H9 (cell line): ENCODE results near the gene KANSL3. TPM values are rescaled to one million over a fixed set of nuclear protein-coding genes. Genes with fewer than 3 reads are reported as not detected.

ENCODE experiments used
- DNase-seq: peaks from one replicate; pipeline ENCODE4 v3.0.0-alpha.2; 2017
- H2AFZ ChIP-seq: one replicate; pipeline ENCODE4 v1.6.1; 2013; ENCODE audit warnings: mild to moderate bottlenecking, low read length, control low read depth, moderate library complexity
- H2AK5ac ChIP-seq: 2 replicates; pipeline ENCODE4 v1.6.1; 2013; ENCODE audit warnings: low read length, control low read depth, mixed read lengths; ENCODE audit not compliant: insufficient read length
- H2BK120ac ChIP-seq: one replicate; pipeline ENCODE4 v1.6.1; 2013; ENCODE audit warnings: low read depth, mild to moderate bottlenecking, low read length, control low read depth, inconsistent platforms; ENCODE audit not compliant: poor library complexity, severe bottlenecking
- H2BK12ac ChIP-seq: 2 replicates; pipeline ENCODE4 v1.6.1; 2013; ENCODE audit warnings: low read length, control low read depth, mixed read lengths, low read depth; ENCODE audit not compliant: insufficient read length
- H2BK15ac ChIP-seq: 2 replicates; pipeline ENCODE4 v1.6.1; 2013; ENCODE audit warnings: low read depth, low read length, control low read depth
- H2BK20ac ChIP-seq: one replicate; pipeline ENCODE4 v1.6.1; 2013; ENCODE audit warnings: low read depth, mild to moderate bottlenecking, low read length, control low read depth, inconsistent platforms; ENCODE audit not compliant: poor library complexity, severe bottlenecking
- H2BK5ac ChIP-seq: 2 replicates; pipeline ENCODE4 v1.6.1; 2013; ENCODE audit warnings: low read length, control low read depth, mixed read lengths; ENCODE audit not compliant: insufficient read length
- H3K14ac ChIP-seq: 2 replicates; pipeline ENCODE4 v1.6.1; 2013; ENCODE audit warnings: low read length, control low read depth; ENCODE audit not compliant: insufficient read depth
- H3K18ac ChIP-seq: 2 replicates; pipeline ENCODE4 v1.6.1; 2013; ENCODE audit warnings: low read depth, mild to moderate bottlenecking, mixed read lengths, low read length, control low read depth; ENCODE audit not compliant: insufficient read length
- H3K23ac ChIP-seq: 2 replicates; pipeline ENCODE4 v1.6.1; 2013; ENCODE audit warnings: low read length, control low read depth, mixed read lengths, low read depth; ENCODE audit not compliant: insufficient read length
- H3K23me2 ChIP-seq: 2 replicates; pipeline ENCODE4 v1.6.1; 2013; ENCODE audit warnings: low read depth, mild to moderate bottlenecking, mixed read lengths, low read length, control low read depth; ENCODE audit not compliant: insufficient read length, poor library complexity, severe bottlenecking
- H3K27ac ChIP-seq: 2 replicates; pipeline ENCODE4 v1.5.1; 2013; ENCODE audit warnings: low read length, control low read depth, mixed read lengths, low read depth; ENCODE audit not compliant: insufficient read length
- H3K27me3 ChIP-seq: 2 replicates; pipeline ENCODE4 v1.6.1; 2013; ENCODE audit warnings: low read length, control low read depth, inconsistent platforms; ENCODE audit not compliant: insufficient read depth
- H3K4ac ChIP-seq: 2 replicates; pipeline ENCODE4 v1.6.1; 2013; ENCODE audit warnings: low read depth, mild to moderate bottlenecking, control low read depth, inconsistent platforms, low read length, moderate library complexity
- H3K4me1 ChIP-seq: 2 replicates; pipeline ENCODE4 v1.6.1; 2013; ENCODE audit warnings: low read length, control low read depth, inconsistent platforms; ENCODE audit not compliant: insufficient read depth
- H3K4me2 ChIP-seq: 2 replicates; pipeline ENCODE4 v1.6.1; 2013; ENCODE audit warnings: low read length, control low read depth, mixed read lengths; ENCODE audit not compliant: insufficient read length, insufficient read depth
- H3K56ac ChIP-seq: 2 replicates; pipeline ENCODE4 v1.6.1; 2013; ENCODE audit warnings: low read depth, mild to moderate bottlenecking, mixed read lengths, low read length, control low read depth; ENCODE audit not compliant: insufficient read length
- H3K79me1 ChIP-seq: 2 replicates; pipeline ENCODE4 v1.6.1; 2013; ENCODE audit warnings: low read depth, mild to moderate bottlenecking, moderate library complexity, low read length, control low read depth, inconsistent platforms; ENCODE audit not compliant: insufficient read depth, poor library complexity, severe bottlenecking
- H3K79me2 ChIP-seq: 2 replicates; pipeline ENCODE4 v1.6.1; 2013; ENCODE audit warnings: low read length, control low read depth, inconsistent platforms; ENCODE audit not compliant: insufficient read depth
- H3K9ac ChIP-seq: 2 replicates; pipeline ENCODE4 v1.6.1; 2013; ENCODE audit warnings: low read length, control low read depth, mixed read lengths; ENCODE audit not compliant: insufficient read length; ENCODE audit errors: extremely low read depth
- H3K9me3 ChIP-seq: one replicate; pipeline ENCODE4 v1.6.1; 2013; ENCODE audit warnings: low read depth, low read length, inconsistent platforms; ENCODE audit not compliant: control insufficient read depth
- H3T11ph ChIP-seq: one replicate; pipeline ENCODE4 v1.6.1; 2013; ENCODE audit warnings: mild to moderate bottlenecking, low read length, control low read depth, inconsistent platforms
- H4K20me1 ChIP-seq: one replicate; pipeline ENCODE4 v1.6.1; 2013; ENCODE audit not compliant: control insufficient read depth, insufficient read length, insufficient read depth
- H4K5ac ChIP-seq: 2 replicates; pipeline ENCODE4 v1.6.1; 2013; ENCODE audit warnings: low read depth, mild to moderate bottlenecking, mixed read lengths, low read length, control low read depth; ENCODE audit not compliant: insufficient read length
- H4K8ac ChIP-seq: replicated peaks from 2 replicates; pipeline ENCODE4 v1.6.1; 2013; ENCODE audit warnings: low read length, control low read depth, mixed read lengths, low read depth; ENCODE audit not compliant: insufficient read length
- H4K91ac ChIP-seq: 2 replicates; pipeline ENCODE4 v1.6.1; 2013; ENCODE audit warnings: low read depth, mild to moderate bottlenecking, moderate library complexity, mixed read lengths, low read length, control low read depth; ENCODE audit not compliant: insufficient read length
- H3K27ac Mint-ChIP-seq, 3 experiments: 2 replicates in 2 of 3; 3 replicates in 1 of 3; pipeline ENCODE4 v1.8.0; 2020 to 2021; ENCODE audit warnings: mixed read lengths in 3 of 3, mild to moderate bottlenecking in 1 of 3, moderate library complexity in 1 of 3
- H3K27me3 Mint-ChIP-seq: 2 replicates; pipeline ENCODE4 v1.8.0; 2021; ENCODE audit warnings: low read depth, mild to moderate bottlenecking, moderate library complexity, mixed read lengths
- H3K36me3 Mint-ChIP-seq, 3 experiments: 2 replicates in 2 of 3; 3 replicates in 1 of 3; pipeline ENCODE4 v1.8.0; 2020 to 2021; ENCODE audit warnings: low read depth in 3 of 3, mixed read lengths in 3 of 3; ENCODE audit not compliant: insufficient read depth in 1 of 3
- H3K4me1 Mint-ChIP-seq, 2 experiments: 2 replicates each; pipeline ENCODE4 v1.8.0; 2020; ENCODE audit warnings: mixed read lengths in 2 of 2
- H3K4me3 Mint-ChIP-seq, 2 experiments: 2 replicates in 1 of 2; 3 replicates in 1 of 2; pipeline ENCODE4 v1.8.0; 2020 to 2021; ENCODE audit warnings: mild to moderate bottlenecking in 2 of 2, mixed read lengths in 2 of 2, moderate library complexity in 1 of 2
- H3K9me3 Mint-ChIP-seq, 2 experiments: 2 replicates in 1 of 2; 3 replicates in 1 of 2; pipeline ENCODE4 v1.8.0; 2020; ENCODE audit warnings: mild to moderate bottlenecking in 2 of 2, mixed read lengths in 2 of 2, moderate library complexity in 1 of 2
- WGBS: extraction: QIAGEN DNeasy Blood & Tissue Kit; methylation state at CpG from one replicate; pipeline ENCODE4 v1.1.7; 2013; ENCODE audit warnings: missing lambda C conversion rate, low lambda C conversion rate, mixed read lengths; ENCODE audit not compliant: insufficient read length; ENCODE audit errors: extremely low coverage; 5-methylcytosine and 5-hydroxymethylcytosine counted together
- total RNA-seq: library from RNA; stranded (reverse); gene quantifications from 2 replicates; pipeline ENCODE4 v1.2.1, GENCODE V29; 2021
- TF ChIP-seq, protein P1 (sequence below): fragments of 200-600 bp; sonication (generic); conservative IDR thresholded peaks from 3 replicates; pipeline ENCODE4 v1.8.0; 2021; ENCODE audit warnings: antibody characterized with exemption, mild to moderate bottlenecking

The KANSL3 gene
- total RNA-seq, 1 experiment from 2014 or later, result 35.7 TPM

GRCh38 chr2:96687266-96687665, 49.2 kb upstream of the KANSL3 start:
- Histone ChIP-seq H3K23me2 (no peaks in the 10 kb centered on the region), H2BK5ac (no peak overlapping the region), H4K8ac (no peak overlapping the region), H3K18ac (no peak overlapping the region), H3K27me3 (no peaks in the 10 kb centered on the region), H2BK20ac (no peak overlapping the region), H3K14ac (no peak overlapping the region), H2AFZ (no peak overlapping the region), H3K27ac (no peak overlapping the region), H3T11ph (no peak overlapping the region), H4K5ac (no peak overlapping the region), H3K4ac (no peak overlapping the region), H2BK12ac (no peak overlapping the region), H4K20me1 (no peaks in the 10 kb centered on the region), H2BK15ac (no peak overlapping the region), H4K91ac (no peak overlapping the region), H3K4me1 (no peaks in the 10 kb centered on the region), H3K4me2 (no peak overlapping the region), H3K9me3 (no peaks in the 10 kb centered on the region), H3K9ac (no peak overlapping the region), H2AK5ac (no peak overlapping the region), H3K56ac (no peak overlapping the region), H2BK120ac (no peak overlapping the region), H3K23ac (no peak overlapping the region), H3K79me2 (no peaks in the 10 kb centered on the region), H3K79me1 (no peaks in the 10 kb centered on the region)
- no peaks in the 10 kb centered on the region for H3K36me3 Mint-ChIP-seq
- no peak overlapping the region for H3K4me3 Mint-ChIP-seq
- TF ChIP-seq, protein P1, sequence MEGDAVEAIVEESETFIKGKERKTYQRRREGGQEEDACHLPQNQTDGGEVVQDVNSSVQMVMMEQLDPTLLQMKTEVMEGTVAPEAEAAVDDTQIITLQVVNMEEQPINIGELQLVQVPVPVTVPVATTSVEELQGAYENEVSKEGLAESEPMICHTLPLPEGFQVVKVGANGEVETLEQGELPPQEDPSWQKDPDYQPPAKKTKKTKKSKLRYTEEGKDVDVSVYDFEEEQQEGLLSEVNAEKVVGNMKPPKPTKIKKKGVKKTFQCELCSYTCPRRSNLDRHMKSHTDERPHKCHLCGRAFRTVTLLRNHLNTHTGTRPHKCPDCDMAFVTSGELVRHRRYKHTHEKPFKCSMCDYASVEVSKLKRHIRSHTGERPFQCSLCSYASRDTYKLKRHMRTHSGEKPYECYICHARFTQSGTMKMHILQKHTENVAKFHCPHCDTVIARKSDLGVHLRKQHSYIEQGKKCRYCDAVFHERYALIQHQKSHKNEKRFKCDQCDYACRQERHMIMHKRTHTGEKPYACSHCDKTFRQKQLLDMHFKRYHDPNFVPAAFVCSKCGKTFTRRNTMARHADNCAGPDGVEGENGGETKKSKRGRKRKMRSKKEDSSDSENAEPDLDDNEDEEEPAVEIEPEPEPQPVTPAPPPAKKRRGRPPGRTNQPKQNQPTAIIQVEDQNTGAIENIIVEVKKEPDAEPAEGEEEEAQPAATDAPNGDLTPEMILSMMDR, result no peak
- peaks cover 6 to 12% of the 10 kb centered on the region in 2 experiments; a peak in 3 of 4 replicates for H3K4me1 Mint-ChIP-seq
- no CpG with 5 or more reads among the region's 3 CpGs for WGBS
- DNase-seq, result no peak
- no peaks in the 10 kb centered on the region; the same call in 1 of the 2 replicates for H3K27me3 Mint-ChIP-seq
- peak overlapping the region in 2 of 3 experiments; percentile 18 to 28; a peak in 2 of 7 replicates for H3K27ac Mint-ChIP-seq
- no peaks in the 10 kb centered on the region for H3K9me3 Mint-ChIP-seq
